Activated CD4-positive, alpha-beta T cell treated with anti-CD3 and anti-CD28 coated beads, Interleukin-2, amount 50 U/mL, for 1 hour (primary cell): ENCODE results near the gene CLCF1.
A peak's percentile ranks its signal among the peaks of the same experiment; 100 is the strongest.

Source experiments
- DNase-seq: peaks from one replicate; pipeline ENCODE4 v3.0.0-alpha.2; 2020

Gene CLCF1

GRCh38 chr11:67374571-67375281 is 1.3 kb upstream of the CLCF1 start:
- no peak for DNase-seq

GRCh38 chr11:67373648-67374570 is 511 bp upstream of the CLCF1 start:
- peak; percentile 79 for DNase-seq

DNA sequence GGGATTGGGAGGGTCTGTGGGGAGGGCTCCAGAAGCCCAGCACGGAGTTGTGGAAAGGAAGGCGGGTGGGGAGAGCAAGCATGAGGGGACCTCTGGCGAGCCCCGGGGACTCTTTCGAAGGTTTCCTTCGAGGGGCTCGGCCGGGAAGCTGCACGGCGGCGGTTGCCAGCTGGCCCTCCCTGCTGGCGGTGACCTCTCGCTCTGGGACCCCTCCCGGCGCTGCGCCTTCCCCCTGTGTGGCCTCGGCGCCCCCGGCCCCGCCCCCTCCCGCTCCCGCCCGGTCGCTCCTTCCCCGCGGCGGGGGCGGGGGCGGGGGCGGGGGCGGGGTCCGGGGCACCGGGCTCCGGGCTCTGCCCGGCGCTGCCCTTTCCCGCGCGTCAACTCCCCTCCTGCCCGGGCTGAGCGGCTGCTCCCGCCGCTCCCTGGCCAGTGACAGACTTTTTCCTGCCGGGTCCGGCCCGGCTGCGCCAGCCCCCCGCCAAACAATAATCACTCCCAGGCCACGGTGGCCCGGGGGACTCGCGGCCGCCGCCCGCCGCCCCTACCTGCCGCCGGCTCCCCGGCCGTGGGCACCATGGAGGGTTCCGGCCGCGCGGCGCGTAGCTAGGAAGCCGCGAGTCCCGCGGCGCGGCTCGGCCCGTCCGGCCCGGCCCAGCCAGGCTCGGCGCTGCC is 941 bp downstream of the CLCF1 start:
- no peak for DNase-seq

DNA sequence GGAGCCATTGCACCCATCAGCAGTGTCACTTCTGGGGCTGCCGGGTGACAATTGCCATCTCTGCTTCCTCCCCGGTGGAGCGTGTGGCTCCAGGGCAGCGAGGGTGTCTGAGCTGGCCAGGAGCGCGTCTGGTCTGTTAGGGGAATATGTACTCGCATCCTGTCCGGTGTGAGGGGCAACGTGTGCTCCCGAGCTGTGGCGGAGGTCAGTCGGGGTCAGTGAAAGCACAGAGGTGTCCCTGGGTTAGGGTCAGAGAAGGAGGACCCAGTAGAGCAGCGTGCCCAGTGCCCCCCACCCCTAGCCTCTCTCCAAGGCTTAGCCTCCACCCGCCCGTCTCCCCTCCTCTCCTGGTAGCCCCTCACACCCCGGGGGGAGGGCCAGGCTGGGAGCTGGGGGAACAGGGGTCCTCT is 1.5 kb downstream of the CLCF1 start:
- DNase-seq = no peak

DNA sequence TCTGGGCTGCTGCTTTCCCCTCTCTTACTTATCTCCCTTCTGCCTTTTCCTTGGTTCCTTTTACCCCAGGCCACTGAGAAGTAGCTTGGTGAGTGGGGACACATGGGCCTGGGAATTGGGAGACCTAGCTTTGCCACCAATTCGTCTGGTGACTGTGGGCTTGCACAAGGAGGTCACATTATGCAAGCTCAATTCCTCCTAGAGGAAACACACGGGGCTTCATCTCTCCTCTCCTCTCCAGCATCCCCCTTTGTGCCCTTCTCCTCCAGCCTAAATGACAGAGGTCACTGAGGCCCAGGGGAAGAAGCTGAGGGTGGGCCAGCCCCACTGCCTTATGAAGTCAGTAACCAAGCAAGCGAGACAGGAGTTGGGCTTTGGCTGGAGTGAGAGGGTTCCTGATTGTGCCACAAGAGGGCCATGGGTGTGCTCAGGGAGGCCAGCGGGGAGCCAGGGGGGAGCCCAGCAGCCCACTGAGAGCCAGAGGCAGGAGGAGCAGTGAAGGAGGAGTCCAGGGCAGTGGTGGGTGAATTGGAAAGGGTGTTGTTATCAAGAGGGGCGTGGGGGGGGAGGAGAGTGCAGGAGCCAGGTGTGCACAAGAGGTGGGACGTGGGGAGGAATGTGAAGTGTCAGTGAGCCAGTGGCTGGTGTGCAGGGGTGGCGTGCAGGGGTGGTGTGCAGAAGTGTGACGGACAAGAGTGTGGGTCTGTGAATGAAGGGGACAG is 2.0 kb downstream of the CLCF1 start:
- peak; percentile 33 for DNase-seq

GRCh38 chr11:67370351-67371076 is 2.9 kb downstream of the CLCF1 start:
- DNase-seq = no peak

DNA sequence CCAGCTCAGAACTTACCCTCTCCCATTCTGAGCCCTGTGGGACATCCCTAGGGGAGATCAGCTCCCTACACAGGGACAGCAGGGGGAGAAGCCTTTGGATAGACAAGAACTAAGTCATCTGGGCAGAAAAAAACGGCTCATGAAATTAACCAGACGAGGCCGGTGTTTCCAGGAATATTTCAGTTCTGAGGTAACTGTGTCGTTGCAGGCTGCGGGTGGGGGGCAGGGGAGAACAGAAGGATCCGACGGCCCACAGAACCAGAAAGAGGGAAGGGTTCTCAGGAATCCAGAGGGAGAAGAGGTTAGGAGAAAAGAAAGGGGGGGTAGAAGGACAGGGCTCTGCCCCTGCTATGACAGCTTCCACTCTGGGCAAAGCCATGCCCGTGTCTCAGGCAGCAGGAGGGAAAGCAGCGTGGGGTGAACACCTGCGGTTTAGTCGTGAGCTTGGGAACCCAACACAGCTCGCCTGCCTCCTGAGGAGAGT is 3.6 kb downstream of the CLCF1 start:
- no peak for DNase-seq

GRCh38 chr11:67369275-67369674 is 4.1 kb downstream of the CLCF1 start:
- DNase-seq = no peak

DNA sequence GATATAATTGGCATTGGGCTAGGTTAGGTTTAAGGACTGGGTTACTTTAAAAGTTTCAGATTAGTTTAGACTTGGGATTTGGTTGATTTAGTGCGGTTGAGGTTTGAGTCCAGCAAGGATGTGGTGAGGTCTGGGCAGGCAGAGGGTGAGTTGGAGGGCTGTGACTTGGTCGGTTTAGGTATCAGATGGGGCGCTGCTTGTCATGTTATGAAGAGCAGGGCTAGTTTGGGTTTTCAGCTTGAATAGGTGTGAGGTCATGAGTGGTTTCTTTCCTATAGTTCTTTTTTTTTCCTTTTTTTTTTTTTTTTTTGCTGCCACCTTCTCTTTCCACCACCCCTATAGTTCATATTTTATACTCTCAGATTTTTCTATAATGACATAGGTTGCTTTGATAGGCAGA is 4.8 kb downstream of the CLCF1 start:
- no peak for DNase-seq

GRCh38 chr11:67367761-67368227 is 5.6 kb downstream of the CLCF1 start:
- DNase-seq = no peak

DNA sequence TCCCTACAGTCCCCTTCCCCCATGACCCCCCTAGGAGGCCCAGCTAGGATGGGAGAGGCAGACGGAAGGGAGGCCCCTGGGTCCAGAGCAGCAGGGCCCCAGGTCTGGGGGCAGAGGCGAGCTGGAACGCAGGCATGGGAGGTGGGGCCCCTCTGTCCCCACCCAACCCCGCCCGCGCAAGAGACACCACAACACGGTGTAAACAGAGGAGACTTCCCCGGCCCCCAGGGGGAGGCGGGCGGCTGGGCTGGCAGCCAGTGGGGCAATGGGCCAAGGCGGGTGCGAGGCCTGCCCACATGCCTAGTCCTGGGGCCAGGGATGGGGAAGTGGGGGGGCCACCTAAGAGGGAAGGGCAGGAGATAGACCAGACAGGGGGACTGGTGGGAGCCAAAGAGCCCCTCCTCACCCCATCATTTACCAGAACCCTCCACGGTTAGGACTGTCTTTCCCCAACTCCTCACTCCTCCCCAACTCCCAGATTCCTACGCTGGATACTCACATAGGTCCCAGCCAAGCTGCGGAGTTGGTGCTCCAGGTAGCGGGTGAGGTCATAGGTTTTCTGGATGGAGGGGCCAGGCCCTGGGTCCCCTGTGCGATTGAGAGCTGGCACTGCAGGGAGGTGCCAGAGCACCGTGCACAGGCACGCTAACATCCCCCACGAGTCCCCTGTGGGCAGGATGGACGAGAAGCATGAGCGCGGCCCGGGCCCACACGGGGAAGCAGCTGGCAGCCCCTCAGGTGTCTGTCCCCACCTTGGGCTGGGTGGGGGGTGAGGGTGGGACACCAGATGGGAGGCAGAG is 6.2 kb downstream of the CLCF1 start:
- no peak for DNase-seq

- no peak for DNase-seq
These were observed 6.9 kb downstream of the CLCF1 start for GRCh38 chr11:67366546-67366945.

DNA sequence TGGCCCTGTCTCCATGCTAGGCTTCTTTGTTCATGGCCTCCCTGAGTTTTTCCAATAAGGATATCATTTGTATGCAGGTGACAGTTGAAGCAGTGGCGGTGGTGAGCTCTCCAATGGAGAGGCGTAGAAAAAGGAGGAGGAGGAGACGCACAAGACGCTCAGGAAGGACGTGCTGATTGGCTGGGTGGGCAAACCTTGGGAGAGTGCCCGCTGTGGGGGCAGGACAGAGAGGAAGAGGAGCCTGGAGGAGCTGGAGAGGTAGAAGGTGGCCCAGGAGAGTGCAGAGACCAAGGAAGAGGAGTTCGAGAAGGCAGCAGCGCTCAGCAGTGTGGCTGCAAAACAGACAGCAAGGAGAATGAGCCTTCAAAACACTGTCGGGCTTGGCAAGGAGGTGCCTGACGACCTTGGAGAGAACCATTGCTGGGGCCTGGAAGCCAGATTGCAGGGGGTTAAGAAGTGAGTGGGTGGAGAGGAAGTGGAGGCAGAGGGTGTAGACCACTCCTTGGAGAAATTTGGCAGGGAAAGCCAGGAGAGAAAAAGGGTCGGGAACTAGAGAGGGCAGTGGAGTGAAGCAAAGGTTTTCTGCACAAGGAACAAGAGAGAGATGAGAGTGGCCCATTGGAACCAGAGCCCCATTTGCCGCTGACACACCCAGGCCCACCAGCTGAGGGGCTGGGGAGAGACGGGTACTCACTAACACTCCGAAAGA is 7.5 kb downstream of the CLCF1 start:
- DNase-seq = no peak

GRCh38 chr11:67364783-67365722 is 8.3 kb downstream of the CLCF1 start:
- DNase-seq = no peak

- DNase-seq = no peak
These were observed 9.2 kb downstream of the CLCF1 start for GRCh38 chr11:67364169-67364568.

GRCh38 chr11:67357831-67358670 is 15.3 kb downstream of the CLCF1 start:
- DNase-seq = no peak

DNA sequence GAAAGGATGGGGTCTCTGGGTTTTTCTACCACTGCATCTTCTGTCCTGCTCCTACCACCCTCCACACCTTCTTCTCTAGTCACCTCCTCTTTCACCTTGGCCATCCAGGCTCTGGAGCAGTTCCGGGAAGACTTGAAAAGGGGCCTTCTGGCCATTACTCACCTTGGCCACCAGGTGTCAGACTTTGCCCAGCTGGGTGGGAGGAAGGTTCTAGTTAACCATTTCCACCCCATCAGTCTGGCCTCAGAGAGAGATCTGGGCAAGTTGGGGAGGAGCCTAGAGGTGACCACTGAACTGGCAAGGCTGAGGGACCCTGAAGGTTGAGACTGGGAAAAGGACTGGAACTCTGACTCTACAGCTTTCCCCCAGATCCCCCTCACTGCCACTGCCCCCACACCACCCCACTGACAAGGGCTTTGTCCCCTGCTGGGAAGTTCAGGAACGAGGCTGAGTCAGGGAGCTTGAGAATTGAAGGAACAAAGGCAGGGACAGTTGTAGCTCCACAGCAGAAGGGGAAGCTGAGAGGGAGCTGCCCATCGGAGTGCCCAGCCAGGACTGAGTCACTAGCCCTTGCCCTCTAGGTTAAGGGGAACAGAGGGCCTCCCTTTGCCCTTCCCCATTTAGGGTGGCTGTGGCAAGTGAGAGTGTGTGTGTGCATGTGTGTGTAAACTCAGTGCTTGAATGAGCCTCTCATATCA is 16.4 kb downstream of the CLCF1 start:
- DNase-seq = peak; percentile 62
